Activated CD4-positive, alpha-beta T cell treated with anti-CD3 and anti-CD28 coated beads, Interleukin-2, amount 10 ng/mL, durations not matched to agents 7 days and 5 days (primary cell): Measurements from ENCODE around the gene IGFLR1. TPM values are rescaled to one million over a fixed set of nuclear protein-coding genes. Genes with fewer than 3 reads are reported as not detected.
"Not testable (repeated sequence)": the region's sequence is repeated elsewhere in the genome, so short reads cannot be mapped to it uniquely, and the experiment has no call there.

Experiments
- CTCF ChIA-PET: fragments of 350-600 bp; sonication (Branson Sonifier 250); formaldehyde crosslinking; loops from one replicate; lab custom pipeline; 2021; ENCODE audit warnings: antibody characterized with exemption; lab: Charles Lee
- POLR2A ChIA-PET: fragments of 350-600 bp; sonication (Branson Sonifier 250); formaldehyde crosslinking; loops from one replicate; lab custom pipeline; 2021; ENCODE audit warnings: antibody characterized with exemption; lab: Charles Lee
- DNase-seq: peaks from one replicate; pipeline ENCODE4 v3.0.0-alpha.2; 2020
- H3K27ac Mint-ChIP-seq: one replicate; pipeline ENCODE4 v1.8.0; 2021; ENCODE audit warnings: mild to moderate bottlenecking, moderate library complexity, mixed read lengths
- H3K27me3 Mint-ChIP-seq: one replicate; pipeline ENCODE4 v1.8.0; 2021; ENCODE audit warnings: mixed read lengths
- H3K36me3 Mint-ChIP-seq: one replicate; pipeline ENCODE4 v1.8.0; 2021; ENCODE audit warnings: low read depth, mixed read lengths
- H3K4me1 Mint-ChIP-seq: one replicate; pipeline ENCODE4 v1.8.0; 2021; ENCODE audit warnings: mixed read lengths
- H3K4me3 Mint-ChIP-seq: one replicate; pipeline ENCODE4 v1.8.0; 2021; ENCODE audit warnings: mild to moderate bottlenecking, moderate library complexity, mixed read lengths
- H3K9me3 Mint-ChIP-seq: one replicate; pipeline ENCODE4 v1.8.0; 2021; ENCODE audit warnings: mixed read lengths
- total RNA-seq, 2 experiments: library from RNA; stranded (reverse); gene quantifications; one replicate each; pipeline ENCODE4 v1.2.3, GENCODE V29; 2021

The IGFLR1 gene
- total RNA-seq, 2 experiments from 2014 or later = 53.7 to 54.6 TPM

GRCh38 chr19:35727956-35728706 is 14.1 kb downstream of the IGFLR1 start:
- Mint-ChIP-seq H3K4me1 (no peaks in the 10 kb centered on the region), H3K27ac (no peak overlapping the region), H3K36me3 (peaks cover 65% of the 10 kb centered on the region), H3K4me3 (no peak overlapping the region), H3K9me3 (no peaks in the 10 kb centered on the region), H3K27me3 (no peaks in the 10 kb centered on the region)
- ChIA-PET CTCF (interaction anchor here (0.8 to 2.4 kb wide), 5 partner anchors 9 to 92 kb away, joined by 4 to 11 read pairs (median 7); partner anchors contain the start of gene LIN37), POLR2A (no interaction called here)
- no peak for DNase-seq

GRCh38 chr19:35727053-35727955 is 14.9 kb downstream of the IGFLR1 start:
- ChIA-PET CTCF (interaction anchor here (0.8 to 2.4 kb wide), 7 partner anchors 10 to 93 kb away, joined by 3 to 11 read pairs (median 4); partner anchors contain the start of gene LIN37), POLR2A (no interaction called here)
- Mint-ChIP-seq H3K4me3 (no peak overlapping the region), H3K27ac (no peak overlapping the region), H3K4me1 (no peaks in the 10 kb centered on the region), H3K27me3 (no peaks in the 10 kb centered on the region), H3K9me3 (no peaks in the 10 kb centered on the region), H3K36me3 (peaks cover 70% of the 10 kb centered on the region)
- no peak for DNase-seq

- CTCF ChIA-PET = interaction anchor here (2.9 kb wide), 1 partner anchor 11 kb away, joined by 13 read pairs; no protein-coding TSS in a partner anchor
- H3K27me3 Mint-ChIP-seq = no peaks in the 10 kb centered on the region
- H3K4me1 Mint-ChIP-seq = peaks cover 6% of the 10 kb centered on the region
- POLR2A ChIA-PET = no interaction called here
- no peak overlapping the region for H3K4me3 Mint-ChIP-seq
- no peaks in the 10 kb centered on the region for H3K9me3 Mint-ChIP-seq
- H3K36me3 Mint-ChIP-seq = peaks cover 69% of the 10 kb centered on the region
- H3K27ac Mint-ChIP-seq = no peak overlapping the region
- DNase-seq = no peak
These were observed 16.9 kb downstream of the IGFLR1 start for GRCh38 chr19:35725216-35725861.

DNA sequence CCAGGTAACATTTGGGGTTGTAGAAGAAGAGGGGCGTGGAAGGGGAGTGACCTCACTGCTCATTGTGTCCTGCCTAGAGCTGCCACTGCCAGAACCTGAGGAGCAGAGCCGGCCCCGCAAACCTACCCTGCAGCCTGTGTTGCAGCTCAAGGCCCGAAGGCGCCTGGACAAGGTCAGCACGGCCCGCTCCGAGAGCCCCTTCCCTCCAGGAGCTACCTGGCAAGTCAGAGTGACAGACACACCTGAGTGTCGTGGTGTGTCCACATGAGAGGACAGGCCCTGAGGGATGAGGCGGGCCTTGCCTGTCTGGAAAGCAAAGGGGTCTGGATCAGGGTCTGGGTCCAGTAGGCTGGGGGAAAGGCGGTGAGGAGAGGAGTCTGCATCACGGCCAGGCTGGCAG is 17.7 kb downstream of the IGFLR1 start:
- ChIA-PET CTCF (interaction anchor here (2.9 kb wide), 1 partner anchor 12 kb away, joined by 13 read pairs; no protein-coding TSS in a partner anchor), POLR2A (no interaction called here)
- Mint-ChIP-seq H3K27me3 (no peaks in the 10 kb centered on the region), H3K36me3 (peaks cover 66% of the 10 kb centered on the region), H3K4me3 (no peak overlapping the region), H3K4me1 (peaks cover 9% of the 10 kb centered on the region), H3K27ac (no peak overlapping the region), H3K9me3 (no peaks in the 10 kb centered on the region)
- no peak for DNase-seq

DNA sequence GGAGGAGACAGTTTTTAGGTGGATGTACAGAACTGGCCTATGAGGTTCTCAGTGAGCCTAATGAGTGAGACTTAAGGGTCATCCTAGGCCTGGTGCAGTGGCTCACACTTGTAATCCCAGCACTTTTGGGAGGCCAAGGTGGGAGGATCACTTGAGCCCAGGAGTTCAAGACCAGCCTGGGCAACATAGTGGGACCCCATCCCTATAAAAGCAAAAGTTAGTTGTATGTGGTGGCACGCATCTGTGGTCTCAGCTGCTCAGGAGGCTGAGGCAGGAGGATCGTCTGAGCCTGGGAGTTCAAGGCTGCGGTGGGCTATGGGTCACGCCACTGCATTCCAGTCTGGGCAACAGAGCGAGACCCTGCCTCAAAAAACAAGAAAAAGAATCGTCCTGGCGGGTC is 18.1 kb downstream of the IGFLR1 start:
- H3K4me3 Mint-ChIP-seq, DNase-seq, POLR2A ChIA-PET, H3K27ac Mint-ChIP-seq, H3K9me3 Mint-ChIP-seq, H3K27me3 Mint-ChIP-seq: not testable (repeated sequence)
- Mint-ChIP-seq H3K36me3 (peaks cover 63% of the 10 kb centered on the region), H3K4me1 (peaks cover 13% of the 10 kb centered on the region)
- CTCF ChIA-PET = interaction anchor here (2.9 kb wide), 1 partner anchor 13 kb away, joined by 13 read pairs; no protein-coding TSS in a partner anchor

DNA sequence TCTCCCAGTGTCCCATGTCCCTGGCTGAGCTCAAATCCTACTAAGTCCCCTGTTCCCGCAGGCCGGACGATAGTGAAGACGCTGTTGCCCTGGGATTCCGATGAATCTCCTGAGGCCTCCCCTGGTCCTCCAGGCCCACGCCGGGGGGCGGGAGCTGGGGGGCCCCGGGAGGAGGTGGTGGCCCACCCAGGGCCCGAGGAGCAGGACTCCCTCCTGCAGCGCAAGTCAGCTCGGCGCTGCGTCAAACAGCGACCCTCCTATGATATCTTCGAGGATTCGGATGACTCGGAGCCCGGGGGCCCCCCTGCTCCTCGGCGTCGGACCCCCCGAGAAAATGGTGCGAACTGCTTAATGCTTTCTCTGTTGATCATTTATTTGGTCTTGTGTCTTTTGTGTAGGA is 18.6 kb downstream of the IGFLR1 start:
- POLR2A ChIA-PET = no interaction called here
- CTCF ChIA-PET = interaction anchor here (0.7 to 2.9 kb wide), 5 partner anchors 8 to 21 kb away, joined by 3 to 13 read pairs (median 3); partner anchors contain the start of genes IGFLR1, PSENEN and U2AF1L4
- DNase-seq = no peak

GRCh38 chr19:35722897-35723296 is 19.4 kb downstream of the IGFLR1 start:
- Mint-ChIP-seq H3K27me3 (no peaks in the 10 kb centered on the region), H3K4me1 (peaks cover 18% of the 10 kb centered on the region), H3K9me3 (no peaks in the 10 kb centered on the region), H3K27ac (no peak overlapping the region), H3K36me3 (peaks cover 51% of the 10 kb centered on the region), H3K4me3 (no peak overlapping the region)
- no peak for DNase-seq
- ChIA-PET CTCF (interaction anchor here (0.7 to 2.9 kb wide), 5 partner anchors 9 to 22 kb away, joined by 3 to 13 read pairs (median 3); partner anchors contain the start of genes IGFLR1, PSENEN and U2AF1L4), POLR2A (no interaction called here)

More for the DNA sequence above, 18.6 kb downstream of the IGFLR1 start:
- peaks cover 18% of the 10 kb centered on the region for H3K4me1 Mint-ChIP-seq
- no peaks in the 10 kb centered on the region for H3K9me3 Mint-ChIP-seq
- H3K27me3 Mint-ChIP-seq = no peaks in the 10 kb centered on the region
- no peak overlapping the region for H3K27ac Mint-ChIP-seq
- H3K36me3 Mint-ChIP-seq = peaks cover 59% of the 10 kb centered on the region
- no peak overlapping the region for H3K4me3 Mint-ChIP-seq

DNA sequence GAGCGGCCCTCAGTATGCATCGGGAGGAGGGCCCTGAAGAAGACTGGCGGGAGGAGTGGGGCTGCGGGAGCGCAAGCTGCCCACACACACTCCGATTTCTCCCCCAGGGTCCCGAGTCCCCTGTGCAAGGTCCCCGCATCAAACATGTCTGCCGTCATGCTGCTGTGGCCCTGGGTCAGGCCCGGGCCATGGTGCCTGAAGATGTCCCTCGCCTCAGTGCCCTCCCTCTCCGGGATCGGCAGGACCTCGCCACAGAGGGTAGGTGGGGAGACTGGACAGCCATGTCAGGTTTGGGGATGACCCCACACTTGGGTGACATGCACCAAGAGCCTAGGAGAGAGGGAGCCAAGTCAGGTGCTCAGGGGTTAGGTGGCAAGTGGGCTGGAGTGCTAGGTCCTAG is 19.8 kb downstream of the IGFLR1 start:
- peak overlapping the region; percentile 31 for H3K27ac Mint-ChIP-seq
- peaks cover 18% of the 10 kb centered on the region for H3K4me1 Mint-ChIP-seq
- H3K36me3 Mint-ChIP-seq = peaks cover 50% of the 10 kb centered on the region
- H3K4me3 Mint-ChIP-seq = no peak overlapping the region
- no peak for DNase-seq
- ChIA-PET POLR2A (interaction anchor here (0.5 kb wide), 1 partner anchor 68 kb away, joined by 3 read pairs; no protein-coding TSS in a partner anchor), CTCF (interaction anchor here (0.8 to 1.7 kb wide), 2 partner anchors 14 to 20 kb away, joined by 3 to 5 read pairs; partner anchors contain the start of gene IGFLR1)
- no peaks in the 10 kb centered on the region for H3K9me3 Mint-ChIP-seq
- no peaks in the 10 kb centered on the region for H3K27me3 Mint-ChIP-seq

DNA sequence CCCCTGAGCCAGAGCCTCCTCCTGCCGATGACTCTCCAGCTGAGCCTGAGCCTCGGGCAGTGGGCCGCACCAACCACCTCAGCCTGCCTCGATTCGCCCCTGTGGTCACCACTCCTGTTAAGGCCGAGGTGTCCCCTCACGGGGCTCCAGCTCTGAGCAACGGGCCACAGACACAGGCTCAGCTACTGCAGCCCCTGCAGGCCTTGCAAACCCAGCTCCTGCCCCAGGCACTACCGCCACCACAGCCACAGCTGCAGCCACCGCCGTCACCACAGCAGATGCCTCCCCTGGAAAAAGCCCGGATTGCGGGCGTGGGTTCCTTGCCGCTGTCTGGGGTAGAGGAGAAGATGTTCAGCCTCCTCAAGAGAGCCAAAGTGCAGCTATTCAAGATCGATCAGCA is 20.9 kb downstream of the IGFLR1 start:
- ChIA-PET POLR2A (no interaction called here), CTCF (interaction anchor here (0.7 to 0.8 kb wide), 2 partner anchors 18 to 19 kb away, joined by 3 to 4 read pairs; no protein-coding TSS in a partner anchor)
- H3K4me1 Mint-ChIP-seq = peaks cover 23% of the 10 kb centered on the region
- DNase-seq = no peak
- peak overlapping the region; percentile 19 for H3K27ac Mint-ChIP-seq
- no peaks in the 10 kb centered on the region for H3K9me3 Mint-ChIP-seq
- peaks cover 50% of the 10 kb centered on the region for H3K36me3 Mint-ChIP-seq
- no peak overlapping the region for H3K4me3 Mint-ChIP-seq
- no peaks in the 10 kb centered on the region for H3K27me3 Mint-ChIP-seq

DNA sequence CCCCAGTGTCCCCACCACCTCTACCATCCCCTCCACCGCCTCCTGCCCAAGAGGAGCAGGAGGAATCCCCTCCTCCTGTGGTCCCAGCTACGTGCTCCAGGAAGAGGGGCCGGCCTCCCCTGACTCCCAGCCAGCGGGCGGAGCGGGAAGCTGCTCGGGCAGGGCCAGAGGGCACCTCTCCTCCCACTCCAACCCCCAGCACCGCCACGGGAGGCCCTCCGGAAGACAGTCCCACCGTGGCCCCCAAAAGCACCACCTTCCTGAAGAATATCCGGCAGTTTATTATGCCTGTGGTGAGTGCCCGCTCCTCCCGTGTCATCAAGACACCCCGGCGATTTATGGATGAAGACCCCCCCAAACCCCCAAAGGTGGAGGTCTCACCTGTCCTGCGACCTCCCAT is 21.6 kb downstream of the IGFLR1 start:
- Mint-ChIP-seq H3K36me3 (peaks cover 43% of the 10 kb centered on the region), H3K27me3 (no peaks in the 10 kb centered on the region), H3K9me3 (no peaks in the 10 kb centered on the region), H3K4me1 (peaks cover 30% of the 10 kb centered on the region), H3K4me3 (no peak overlapping the region), H3K27ac (no peak overlapping the region)
- POLR2A ChIA-PET = no interaction called here
- DNase-seq = no peak
- CTCF ChIA-PET = interaction anchor here (0.8 kb wide), 1 partner anchor 19 kb away, joined by 3 read pairs; no protein-coding TSS in a partner anchor

DNA sequence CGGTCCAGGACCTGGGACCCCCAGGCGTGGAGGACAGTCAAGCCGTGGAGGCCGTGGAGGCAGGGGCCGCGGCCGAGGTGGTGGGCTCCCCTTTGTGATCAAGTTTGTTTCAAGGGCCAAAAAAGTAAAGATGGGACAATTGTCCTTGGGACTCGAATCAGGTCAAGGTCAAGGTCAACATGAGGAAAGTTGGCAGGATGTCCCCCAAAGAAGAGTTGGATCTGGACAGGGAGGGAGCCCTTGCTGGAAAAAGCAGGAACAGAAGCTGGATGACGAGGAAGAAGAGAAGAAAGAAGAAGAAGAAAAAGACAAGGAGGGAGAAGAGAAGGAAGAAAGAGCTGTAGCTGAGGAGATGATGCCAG is 22.1 kb downstream of the IGFLR1 start:
- H3K27ac Mint-ChIP-seq = peak overlapping the region; percentile 50
- H3K4me1 Mint-ChIP-seq = peaks cover 35% of the 10 kb centered on the region
- ChIA-PET POLR2A (no interaction called here), CTCF (no interaction called here)
- H3K4me3 Mint-ChIP-seq = no peak overlapping the region
- DNase-seq = no peak
- no peaks in the 10 kb centered on the region for H3K27me3 Mint-ChIP-seq
- peaks cover 38% of the 10 kb centered on the region for H3K36me3 Mint-ChIP-seq
- no peaks in the 10 kb centered on the region for H3K9me3 Mint-ChIP-seq
